ENCODE measurements around the gene SOX10.

SOX10 gene

DNA sequence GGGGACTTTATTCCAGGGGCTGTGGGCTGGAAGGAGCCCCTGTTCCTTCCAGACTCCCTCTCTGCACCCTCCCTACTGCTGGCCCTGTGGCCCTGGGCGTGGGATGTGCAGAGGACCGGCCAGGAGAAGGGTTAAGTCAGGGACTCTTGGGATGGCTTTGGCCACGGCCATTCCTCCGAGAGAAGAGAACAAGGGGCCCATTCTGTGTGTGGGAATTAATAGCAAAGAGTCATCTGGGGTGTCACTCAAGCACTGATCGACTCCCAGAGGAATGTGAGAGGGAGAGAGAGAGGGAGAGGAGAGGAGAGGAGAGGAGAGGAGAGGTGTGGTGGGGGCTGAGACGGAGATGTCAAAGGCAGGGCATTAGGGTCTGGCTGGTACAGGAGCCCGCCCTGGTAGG lies 14.2 kb upstream of the SOX10 start:
- no peak overlapping the region for H3K23ac ChIP-seq (ENCODE audit: low read depth, low read length, poor library complexity)
- peak overlapping the region; percentile 96 for H2AK5ac ChIP-seq (ENCODE audit: low read depth, low read length)
- H2AFZ ChIP-seq (ENCODE audit: low read length) = no peak overlapping the region
- H3K18ac ChIP-seq (ENCODE audit: low read length) = peak overlapping the region; percentile 86
- H3K9me3 ChIP-seq (replicated peaks in 1 of 2; ENCODE audit: control insufficient read depth in 2 of 2, insufficient read depth in 1 of 2, low read depth in 1 of 2, low read length in 2 of 2) = no peaks in the 10 kb centered on the region
- no peak overlapping the region for H2BK12ac ChIP-seq (ENCODE audit: low read length)
- H3K36me3 ChIP-seq (replicated peaks in 1 of 2; ENCODE audit: control insufficient read depth in 2 of 2, insufficient read depth in 2 of 2, low read length in 2 of 2) = no peaks in the 10 kb centered on the region
- H3K4ac ChIP-seq (ENCODE audit: low read length) = no peak overlapping the region
- H3K4me3 ChIP-seq (ENCODE audit: low read length in 2 of 2) = no peak overlapping the region
- H3K27ac ChIP-seq (replicated peaks; ENCODE audit: low read length) = no peak overlapping the region
- H2BK5ac ChIP-seq (ENCODE audit: low read length) = peak overlapping the region; percentile 30
- no peak overlapping the region for H3K4me2 ChIP-seq (ENCODE audit: insufficient read depth, low read length, poor library complexity, severe bottlenecking)
- H3K27me3 ChIP-seq (ENCODE audit: control insufficient read depth in 3 of 3, insufficient read depth in 3 of 3, low read depth in 1 of 3, low read length in 3 of 3) = no peaks in the 10 kb centered on the region
- WGBS, 2 donors (ENCODE audit: extremely low coverage in 2 of 2, insufficient read length in 2 of 2, insufficient replicate concordance in 1 of 2) = no CpG with 5 or more reads among the region's 7 CpGs
- no peak overlapping the region for H4K8ac ChIP-seq (ENCODE audit: low read depth, low read length)
- H3K4me1 ChIP-seq (ENCODE audit: control insufficient read depth in 2 of 2, insufficient read depth in 1 of 2, low read depth in 1 of 2, low read length in 2 of 2) = peaks cover 5 to 15% of the 10 kb centered on the region in 2 donors
- no peak overlapping the region for H3K9ac ChIP-seq (ENCODE audit: low read depth, low read length, poor library complexity)
- H3K79me1 ChIP-seq (ENCODE audit: low read depth, low read length) = no peaks in the 10 kb centered on the region
- H2BK120ac ChIP-seq (ENCODE audit: low read depth, low read length) = no peak overlapping the region
- DNase-seq (ENCODE audit: low spot score) = no peak
- no peak overlapping the region for H4K91ac ChIP-seq (ENCODE audit: low read depth, low read length, poor library complexity)
- H3K14ac ChIP-seq (ENCODE audit: low read length) = no peak overlapping the region
- peak overlapping the region; percentile 72 for H2BK15ac ChIP-seq (ENCODE audit: low read length)

DNA sequence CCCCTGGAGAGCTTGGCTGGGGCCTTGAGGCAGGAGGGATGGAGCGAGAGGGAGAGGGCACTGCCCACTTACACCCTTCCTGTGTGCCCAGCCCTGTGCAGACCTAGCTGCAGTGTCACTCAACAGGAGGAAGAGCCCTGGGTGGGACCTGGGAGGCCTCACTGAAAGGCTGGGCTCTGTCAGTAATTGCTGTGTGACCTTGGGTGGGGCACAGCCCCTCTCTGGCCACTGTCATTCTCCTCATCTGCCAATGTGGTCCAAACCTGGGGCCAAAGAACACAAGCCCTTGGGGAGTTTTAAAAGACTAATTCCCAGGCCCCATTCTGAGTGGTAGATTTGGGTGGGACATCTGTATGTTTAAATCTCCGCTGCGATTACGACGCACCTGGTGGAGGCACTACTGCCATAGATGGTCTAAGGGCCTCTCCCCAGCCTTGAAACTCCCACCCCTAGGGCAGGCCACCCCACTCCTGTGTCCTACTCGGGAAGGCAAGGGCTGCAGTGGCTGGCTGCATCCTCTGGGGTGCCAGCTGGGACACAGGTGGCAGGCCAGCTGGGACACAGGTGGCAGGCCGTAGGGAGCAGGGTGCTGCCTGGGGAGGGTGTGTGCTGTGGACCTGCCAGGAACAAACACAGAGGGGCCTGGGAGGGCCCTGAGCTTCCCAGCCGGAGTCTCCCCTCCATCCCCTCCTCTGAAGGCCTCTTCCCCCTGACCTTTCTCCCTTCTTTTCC lies 12.3 kb upstream of the SOX10 start:
- no peak overlapping the region for H2BK5ac ChIP-seq (ENCODE audit: low read length)
- no peaks in the 10 kb centered on the region for H3K36me3 ChIP-seq (replicated peaks in 1 of 2; ENCODE audit: control insufficient read depth in 2 of 2, insufficient read depth in 2 of 2, low read length in 2 of 2)
- H2BK15ac ChIP-seq (ENCODE audit: low read length) = peak overlapping the region; percentile 73
- H3K4ac ChIP-seq (ENCODE audit: low read length) = no peak overlapping the region
- WGBS, 2 donors (ENCODE audit: extremely low coverage in 2 of 2, insufficient read length in 2 of 2, insufficient replicate concordance in 1 of 2) = no CpG with 5 or more reads among the region's 8 CpGs
- H4K8ac ChIP-seq (ENCODE audit: low read depth, low read length) = no peak overlapping the region
- H3K18ac ChIP-seq (ENCODE audit: low read length) = peak overlapping the region; percentile 65
- H3K14ac ChIP-seq (ENCODE audit: low read length) = peak overlapping the region; percentile 63
- no peak overlapping the region for H3K4me3 ChIP-seq (ENCODE audit: low read length in 2 of 2)
- H3K9me3 ChIP-seq (replicated peaks in 1 of 2; ENCODE audit: control insufficient read depth in 2 of 2, insufficient read depth in 1 of 2, low read depth in 1 of 2, low read length in 2 of 2) = no peaks in the 10 kb centered on the region
- no peak overlapping the region for H3K27ac ChIP-seq (replicated peaks; ENCODE audit: low read length)
- H2BK12ac ChIP-seq (ENCODE audit: low read length) = peak overlapping the region; percentile 88
- H2AFZ ChIP-seq (ENCODE audit: low read length) = no peak overlapping the region
- H3K9ac ChIP-seq (ENCODE audit: low read depth, low read length, poor library complexity) = no peak overlapping the region
- peaks cover under 1% of the 10 kb centered on the region for H3K79me1 ChIP-seq (ENCODE audit: low read depth, low read length)
- no peak overlapping the region for H2BK120ac ChIP-seq (ENCODE audit: low read depth, low read length)
- H2AK5ac ChIP-seq (ENCODE audit: low read depth, low read length) = no peak overlapping the region
- no peak for DNase-seq (ENCODE audit: low spot score)
- no peak overlapping the region for H3K23ac ChIP-seq (ENCODE audit: low read depth, low read length, poor library complexity)
- no peaks in the 10 kb centered on the region for H3K27me3 ChIP-seq (ENCODE audit: control insufficient read depth in 3 of 3, insufficient read depth in 3 of 3, low read depth in 1 of 3, low read length in 3 of 3)
- H3K4me2 ChIP-seq (ENCODE audit: insufficient read depth, low read length, poor library complexity, severe bottlenecking) = no peak overlapping the region
- peaks cover 5 to 16% of the 10 kb centered on the region in 2 donors for H3K4me1 ChIP-seq (ENCODE audit: control insufficient read depth in 2 of 2, insufficient read depth in 1 of 2, low read depth in 1 of 2, low read length in 2 of 2)
- H4K91ac ChIP-seq (ENCODE audit: low read depth, low read length, poor library complexity) = no peak overlapping the region

DNA sequence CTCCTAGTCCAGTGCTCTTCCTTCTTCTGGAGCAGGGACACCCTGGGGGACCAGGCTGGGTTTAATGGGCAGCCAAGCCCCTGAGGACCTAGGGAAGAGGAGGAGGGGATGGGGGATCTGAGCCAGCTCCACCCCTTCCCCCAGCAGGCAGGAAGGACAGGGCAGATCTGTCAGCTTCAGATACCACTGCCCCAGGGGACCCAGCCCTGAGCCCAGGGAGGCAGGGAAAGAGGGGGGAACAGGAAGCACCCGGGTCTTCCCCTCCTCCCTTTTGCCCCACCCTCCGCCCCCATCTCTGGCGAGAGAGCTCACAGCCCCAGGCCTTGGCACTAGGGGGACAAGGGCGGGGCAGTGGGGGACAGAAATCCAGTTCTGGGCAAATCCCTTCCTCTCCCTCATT lies 11.7 kb upstream of the SOX10 start:
- H3K27ac ChIP-seq (replicated peaks; ENCODE audit: low read length) = no peak overlapping the region
- H3K27me3 ChIP-seq (ENCODE audit: control insufficient read depth in 3 of 3, insufficient read depth in 3 of 3, low read depth in 1 of 3, low read length in 3 of 3) = no peaks in the 10 kb centered on the region
- H3K4me1 ChIP-seq (ENCODE audit: control insufficient read depth in 2 of 2, insufficient read depth in 1 of 2, low read depth in 1 of 2, low read length in 2 of 2) = peaks cover 5 to 18% of the 10 kb centered on the region in 2 donors
- no peaks in the 10 kb centered on the region for H3K36me3 ChIP-seq (replicated peaks in 1 of 2; ENCODE audit: control insufficient read depth in 2 of 2, insufficient read depth in 2 of 2, low read length in 2 of 2)
- no peak overlapping the region for H2AK5ac ChIP-seq (ENCODE audit: low read depth, low read length)
- no peak overlapping the region for H3K18ac ChIP-seq (ENCODE audit: low read length)
- no peaks in the 10 kb centered on the region for H3K9me3 ChIP-seq (replicated peaks in 1 of 2; ENCODE audit: control insufficient read depth in 2 of 2, insufficient read depth in 1 of 2, low read depth in 1 of 2, low read length in 2 of 2)
- H3K79me1 ChIP-seq (ENCODE audit: low read depth, low read length) = peaks cover 2% of the 10 kb centered on the region
- no peak overlapping the region for H4K91ac ChIP-seq (ENCODE audit: low read depth, low read length, poor library complexity)
- H3K4me2 ChIP-seq (ENCODE audit: insufficient read depth, low read length, poor library complexity, severe bottlenecking) = no peak overlapping the region
- no peak overlapping the region for H2BK12ac ChIP-seq (ENCODE audit: low read length)
- no peak for DNase-seq (ENCODE audit: low spot score)
- H2BK120ac ChIP-seq (ENCODE audit: low read depth, low read length) = no peak overlapping the region
- no CpG with 5 or more reads among the region's 4 CpGs for WGBS, 2 donors (ENCODE audit: extremely low coverage in 2 of 2, insufficient read length in 2 of 2, insufficient replicate concordance in 1 of 2)
- H4K8ac ChIP-seq (ENCODE audit: low read depth, low read length) = no peak overlapping the region
- no peak overlapping the region for H3K4me3 ChIP-seq (ENCODE audit: low read length in 2 of 2)
- H3K23ac ChIP-seq (ENCODE audit: low read depth, low read length, poor library complexity) = no peak overlapping the region
- no peak overlapping the region for H3K14ac ChIP-seq (ENCODE audit: low read length)
- H3K4ac ChIP-seq (ENCODE audit: low read length) = no peak overlapping the region
- H3K9ac ChIP-seq (ENCODE audit: low read depth, low read length, poor library complexity) = no peak overlapping the region
- peak overlapping the region; percentile 73 for H2BK15ac ChIP-seq (ENCODE audit: low read length)
- H2AFZ ChIP-seq (ENCODE audit: low read length) = no peak overlapping the region
- no peak overlapping the region for H2BK5ac ChIP-seq (ENCODE audit: low read length)

DNA sequence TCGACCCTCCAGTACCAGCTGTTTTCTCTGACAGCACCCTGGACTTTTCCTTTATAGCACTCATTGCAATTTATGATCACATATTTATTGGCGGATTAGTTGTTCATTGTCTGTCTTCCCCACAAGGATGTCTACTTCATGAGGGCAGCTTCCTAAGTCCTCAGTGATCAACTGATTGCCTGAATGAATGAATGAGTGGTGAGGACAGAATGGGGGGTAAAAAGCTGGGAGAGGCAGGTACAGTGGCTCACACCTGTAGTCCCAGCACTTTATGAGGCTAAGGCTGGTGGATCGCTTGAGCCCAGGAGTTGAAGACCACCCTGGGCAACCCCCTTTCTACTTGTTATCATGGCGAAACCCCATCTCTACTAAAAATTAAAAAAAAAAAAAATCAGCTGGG lies 11.1 kb upstream of the SOX10 start:
- Histone ChIP-seq H3K27me3 (ENCODE audit: control insufficient read depth in 3 of 3, insufficient read depth in 3 of 3, low read depth in 1 of 3, low read length in 3 of 3) (no peaks in the 10 kb centered on the region), H2BK5ac (ENCODE audit: low read length) (no peak overlapping the region), H2AFZ (ENCODE audit: low read length) (no peak overlapping the region), H2BK120ac (ENCODE audit: low read depth, low read length) (no peak overlapping the region), H3K27ac (replicated peaks; ENCODE audit: low read length) (no peak overlapping the region), H2BK12ac (ENCODE audit: low read length) (no peak overlapping the region), H3K4ac (ENCODE audit: low read length) (no peak overlapping the region), H4K8ac (ENCODE audit: low read depth, low read length) (no peak overlapping the region), H3K4me3 (ENCODE audit: low read length in 2 of 2) (no peak overlapping the region), H3K9me3 (replicated peaks in 1 of 2; ENCODE audit: control insufficient read depth in 2 of 2, insufficient read depth in 1 of 2, low read depth in 1 of 2, low read length in 2 of 2) (no peaks in the 10 kb centered on the region), H3K4me2 (ENCODE audit: insufficient read depth, low read length, poor library complexity, severe bottlenecking) (no peak overlapping the region), H3K9ac (ENCODE audit: low read depth, low read length, poor library complexity) (no peak overlapping the region), H3K36me3 (replicated peaks in 1 of 2; ENCODE audit: control insufficient read depth in 2 of 2, insufficient read depth in 2 of 2, low read length in 2 of 2) (no peaks in the 10 kb centered on the region), H2AK5ac (ENCODE audit: low read depth, low read length) (no peak overlapping the region), H3K23ac (ENCODE audit: low read depth, low read length, poor library complexity) (no peak overlapping the region), H3K79me1 (ENCODE audit: low read depth, low read length) (peaks cover 2% of the 10 kb centered on the region), H3K18ac (ENCODE audit: low read length) (no peak overlapping the region), H3K14ac (ENCODE audit: low read length) (no peak overlapping the region), H3K4me1 (ENCODE audit: control insufficient read depth in 2 of 2, insufficient read depth in 1 of 2, low read depth in 1 of 2, low read length in 2 of 2) (peaks cover 5 to 18% of the 10 kb centered on the region in 2 donors), H4K91ac (ENCODE audit: low read depth, low read length, poor library complexity) (no peak overlapping the region), H2BK15ac (ENCODE audit: low read length) (no peak overlapping the region)
- no CpG with 5 or more reads among the region's 4 CpGs for WGBS, 2 donors (ENCODE audit: extremely low coverage in 2 of 2, insufficient read length in 2 of 2, insufficient replicate concordance in 1 of 2)
- no peak for DNase-seq (ENCODE audit: low spot score)

All from neuronal stem cell (in vitro differentiated cells).